Lower lobe of right lung (tissue), 2 donors: ENCODE results near the gene THSD7A. TPM values are rescaled to one million over a fixed set of nuclear protein-coding genes. Genes with fewer than 3 reads are reported as not detected.

ENCODE experiments used
- ATAC-seq, 2 donors: fragments of 200-7000 bp; cut with Tn5 transposase; one replicate each; pipeline ENCODE4 v1.9.1; 2020 to 2022; ENCODE audit warnings: mild to moderate bottlenecking in 2 of 2, moderate library complexity in 2 of 2
- DNase-seq: peaks from one replicate; pipeline ENCODE4 v3.0.0-alpha.2; 2020
- H3K27ac ChIP-seq: fragments of 200-600 bp; one replicate; pipeline ENCODE4 v1.8.0; 2022
- H3K27me3 ChIP-seq: fragments of 200-600 bp; one replicate; pipeline ENCODE4 v1.8.0; 2022; ENCODE audit warnings: low read depth
- H3K36me3 ChIP-seq: fragments of 200-600 bp; one replicate; pipeline ENCODE4 v1.8.0; 2022; ENCODE audit warnings: mild to moderate bottlenecking
- H3K4me1 ChIP-seq: fragments of 200-600 bp; one replicate; pipeline ENCODE4 v1.8.0; 2022
- H3K4me3 ChIP-seq: fragments of 200-600 bp; one replicate; pipeline ENCODE4 v1.8.0; 2022; ENCODE audit warnings: mild to moderate bottlenecking
- H3K9me3 ChIP-seq: fragments of 200-600 bp; one replicate; pipeline ENCODE4 v1.8.0; 2022
- CTCF ChIP-seq: fragments of 200-600 bp; IDR thresholded peaks from one replicate; pipeline ENCODE4 v1.8.0; 2022; ENCODE audit warnings: antibody characterized with exemption, mild to moderate bottlenecking
- intact Hi-C: fragments of 100-400 bp; cut with DNase I; formaldehyde crosslinking; loops from one replicate; pipeline ENCODE4 v1.11.0; 2022
- total RNA-seq: library from RNA; stranded (reverse); fragmentation: NEBNext Ultra II Directional; extraction: Animal tissue kit (Norgen Biotek cat#: 25700); gene quantifications from one replicate; pipeline ENCODE4 v1.2.1, GENCODE V29; 2021
- donor health status: DM: no; HTN: yes; CAD: no; lungs with severe emphysema.

The THSD7A gene
- total RNA-seq, 1 donor from 2014 or later: 7.2 TPM

- no peaks in the 10 kb centered on the region for H3K36me3 ChIP-seq
- peaks cover 19% of the 10 kb centered on the region for H3K4me1 ChIP-seq
- H3K9me3 ChIP-seq: no peaks in the 10 kb centered on the region
- TF ChIP-seq CTCF: no peak
- ATAC-seq (peak; percentile 53 to 54), DNase-seq (no peak)
- H3K27me3 ChIP-seq: no peaks in the 10 kb centered on the region
- H3K4me3 ChIP-seq: no peak overlapping the region
- intact Hi-C loops: no loop called here
- H3K27ac ChIP-seq: no peak overlapping the region
Measured at GRCh38 chr7:11539853-11540252, 292.1 kb downstream of the THSD7A start.

DNA sequence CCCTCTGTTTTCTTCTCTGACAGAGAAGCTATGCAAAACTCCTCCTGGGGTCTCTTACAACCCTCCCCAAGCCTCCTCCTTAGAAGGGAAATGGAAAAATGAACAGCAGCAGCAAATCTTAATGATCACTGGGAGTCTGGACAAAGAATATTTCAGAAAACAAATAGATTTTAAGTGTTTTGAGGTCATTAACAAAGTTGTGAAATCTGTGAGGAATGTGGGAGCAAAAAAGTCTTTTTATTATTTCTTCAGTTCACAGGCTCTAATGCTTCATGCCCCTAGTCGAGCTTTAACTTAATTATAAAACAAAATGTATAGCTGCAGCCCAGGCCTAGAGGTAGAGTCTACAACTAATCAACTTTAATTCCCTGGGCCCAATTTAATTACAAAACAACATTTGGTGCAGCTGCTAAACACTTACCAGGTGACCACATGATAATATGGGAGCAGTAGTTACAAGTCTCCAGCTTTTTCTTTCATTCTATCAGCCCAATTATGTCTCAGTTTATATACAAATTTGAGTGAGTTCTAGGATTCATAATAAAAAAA lies 293.2 kb downstream of the THSD7A start:
- Histone ChIP-seq H3K36me3 (no peaks in the 10 kb centered on the region), H3K9me3 (no peaks in the 10 kb centered on the region), H3K27ac (no peak overlapping the region), H3K27me3 (no peaks in the 10 kb centered on the region), H3K4me3 (no peak overlapping the region), H3K4me1 (peaks cover 19% of the 10 kb centered on the region)
- DNase-seq (no peak), ATAC-seq (no peak)
- intact Hi-C loops: no loop called here
- TF ChIP-seq CTCF: no peak

DNA sequence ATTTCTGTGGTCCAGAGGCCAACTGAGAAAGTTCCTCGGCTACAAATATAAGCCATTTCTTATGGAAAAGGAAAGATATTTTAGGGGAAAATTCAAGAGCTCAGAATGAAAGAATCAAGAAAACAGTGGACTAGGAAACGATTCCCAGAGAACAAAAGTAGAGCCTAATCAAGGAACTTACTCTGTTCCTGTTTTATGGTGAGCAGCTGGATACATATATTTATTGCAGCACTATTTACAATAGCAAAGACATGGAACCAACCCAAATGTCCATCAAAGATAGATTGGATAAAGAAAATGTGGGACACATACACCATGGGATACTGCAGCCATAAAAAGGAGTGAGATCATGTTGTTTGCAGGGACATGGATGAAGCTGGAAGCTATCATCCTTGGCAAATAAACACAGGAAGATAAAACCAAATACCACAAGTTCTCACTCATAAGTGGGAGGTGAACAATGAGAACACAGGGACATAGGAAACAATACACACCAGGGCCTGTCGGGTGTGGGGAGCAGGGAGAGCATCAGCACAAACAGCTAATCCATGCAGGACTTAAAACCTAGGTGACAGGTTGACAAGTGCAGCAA lies 298.7 kb downstream of the THSD7A start:
- H3K36me3 ChIP-seq: no peaks in the 10 kb centered on the region
- ATAC-seq: no peak

DNA sequence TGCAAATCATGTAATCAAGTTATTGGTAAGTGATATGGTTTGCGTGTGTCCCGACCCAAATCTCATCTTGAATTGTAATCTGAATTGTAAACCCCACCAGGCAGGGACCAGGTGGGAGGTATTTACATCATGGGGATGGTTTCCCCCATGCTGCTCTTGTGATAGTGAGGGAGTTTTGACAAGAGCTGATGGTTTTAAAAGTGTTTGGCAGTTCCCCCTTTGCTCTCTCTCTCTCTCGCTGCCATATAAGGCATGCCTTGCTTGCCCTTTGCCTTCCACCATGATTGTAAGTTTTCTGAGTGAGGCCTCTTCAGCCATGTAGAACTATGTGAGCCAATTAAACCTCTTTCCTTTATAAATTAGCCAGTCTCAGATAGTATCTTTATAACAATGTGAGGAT lies 302.6 kb downstream of the THSD7A start:
- no peaks in the 10 kb centered on the region for H3K36me3 ChIP-seq
- H3K27ac ChIP-seq: no peak overlapping the region
- H3K27me3 ChIP-seq: no peaks in the 10 kb centered on the region
- H3K4me1 ChIP-seq: no peaks in the 10 kb centered on the region
- no peak for DNase-seq
- H3K4me3 ChIP-seq: no peak overlapping the region
- intact Hi-C loops: no loop called here
- H3K9me3 ChIP-seq: no peaks in the 10 kb centered on the region
- no peak for ATAC-seq
- no peak for TF ChIP-seq CTCF

More for the DNA sequence above, 298.7 kb downstream of the THSD7A start:
- intact Hi-C loops: no loop called here
- no peaks in the 10 kb centered on the region for H3K27me3 ChIP-seq
- no peaks in the 10 kb centered on the region for H3K9me3 ChIP-seq
- no peak overlapping the region for H3K27ac ChIP-seq
- no peak overlapping the region for H3K4me3 ChIP-seq
- no peak for TF ChIP-seq CTCF
- no peak for DNase-seq
- no peaks in the 10 kb centered on the region for H3K4me1 ChIP-seq

- Histone ChIP-seq H3K27me3 (no peaks in the 10 kb centered on the region), H3K9me3 (no peaks in the 10 kb centered on the region), H3K4me1 (no peaks in the 10 kb centered on the region), H3K27ac (no peak overlapping the region), H3K36me3 (no peaks in the 10 kb centered on the region), H3K4me3 (no peak overlapping the region)
- DNase-seq (no peak), ATAC-seq (no peak)
- intact Hi-C loops: no loop called here
- no peak for TF ChIP-seq CTCF
Measured at GRCh38 chr7:11527707-11528106, 304.3 kb downstream of the THSD7A start.
